ENCODE measurements around the gene HLCS. TPM values are rescaled to one million over a fixed set of nuclear protein-coding genes. Genes with fewer than 3 reads are reported as not detected.

HLCS gene
- total and polyA plus RNA-seq, 10 of the 15 experiments (the other 5 are each of a cell fraction or from before 2014, with no cell fraction given), result 1.5 to 12.7 (median 9.6) TPM

GRCh38 chr21:36762642-36763041 is 203.8 kb downstream of the HLCS start (continued):
- TF ChIP-seq ZBTB11 (CRISPR knock-in tag; IDR thresholded peaks at IDR 0.05), result no peak

GRCh38 chr21:36761685-36762084 is 204.8 kb downstream of the HLCS start:
- ChIA-PET RAD21 (ENCODE audit: unreplicated experiment) (no interaction called here), POLR2A (no interaction called here), CTCF (interaction anchor here (1.4 kb wide), 1 partner anchor 12 kb away, joined by 3 read pairs; no protein-coding TSS in a partner anchor), SMC1A (ENCODE audit: uncharacterized antibody, unreplicated experiment) (no interaction called here)
- H3K27me3 ChIP-seq (replicated peaks in 1 of 2; ENCODE audit: control insufficient read depth in 2 of 2, insufficient read depth in 2 of 2, low read length in 1 of 2), result no peaks in the 10 kb centered on the region
- no peak overlapping the region for H3K27ac ChIP-seq (ENCODE audit: control insufficient read depth, insufficient read depth)
- FAIRE-seq (no peak), DNase-seq (ENCODE audit: low read depth, low spot score) (no peak), ATAC-seq (no peak)
- no peaks in the 10 kb centered on the region for H3K79me2 ChIP-seq (ENCODE audit: control insufficient read depth, insufficient read depth, low read length)
- no peak overlapping the region for H3K9ac ChIP-seq (ENCODE audit: control insufficient read depth, insufficient read depth, low read length)
- in situ Hi-C loops (cut with MboI) (no loop called here), intact Hi-C loops (cut with micrococcal nuclease; ENCODE audit: unreplicated experiment) (no loop called here)
- no peak overlapping the region for H3K4me2 ChIP-seq (ENCODE audit: control insufficient read depth, insufficient read depth)
- TF ChIP-seq NBN (IDR thresholded peaks at IDR 0.05) (no peak), CREB1 (IDR thresholded peaks at IDR 0.05; ENCODE audit: low read depth) (no peak), MTA3 (IDR thresholded peaks at IDR 0.05; ENCODE audit: borderline replicate concordance, low read length) (no peak)
- H3K36me3 ChIP-seq (ENCODE audit: control insufficient read depth in 2 of 2, insufficient read depth in 2 of 2, low read length in 1 of 2), result no peaks in the 10 kb centered on the region
- H3K9me3 ChIP-seq (replicated peaks; ENCODE audit: control insufficient read depth, insufficient read depth, low read length), result no peaks in the 10 kb centered on the region
- H3K4me1 ChIP-seq (ENCODE audit: control insufficient read depth, insufficient read depth, low read length), result no peaks in the 10 kb centered on the region
- WGBS (ENCODE audit: insufficient coverage, insufficient replicate concordance, low lambda C conversion rate, missing lambda C conversion rate), result 79% methylated on average over 11 of the region's 11 CpGs
- no peak overlapping the region for H2AFZ ChIP-seq (ENCODE audit: control insufficient read depth, low read depth, low read length)
- no peak overlapping the region for H3K4me3 ChIP-seq
- H4K20me1 ChIP-seq (ENCODE audit: control insufficient read depth, insufficient read depth), result no peaks in the 10 kb centered on the region
- no TSS peak for BruUV-seq (replicated peaks)

Measured in GM12878 (cell line).